GM23338 (cell line): Measurements from ENCODE around the gene TMIGD2.

Experiments used
- CREB1 ChIP-seq: fragments of 250-450 bp; sonication (Bioruptor Pico); IDR thresholded peaks from 2 replicates; pipeline ENCODE4 v1.5.0; 2020; ENCODE audit warnings: low read depth, mild to moderate bottlenecking, moderate library complexity
- CTCF ChIP-seq, 2 experiments: fragments of 200-600 bp in 1 of 2; sonication (generic) in 1 of 2; conservative IDR thresholded peaks; 2 replicates each; pipeline versions ENCODE4 v1.5.1 to v1.6.1; 2016 to 2017; ENCODE audit warnings: antibody characterized with exemption in 2 of 2, low read depth in 2 of 2, mild to moderate bottlenecking in 2 of 2, moderate library complexity in 1 of 2
- EZH2 ChIP-seq: fragments of 200-600 bp; sonication (generic); IDR thresholded peaks from one replicate; pipeline ENCODE4 v1.8.0; 2017; ENCODE audit warnings: antibody characterized with exemption, mild to moderate bottlenecking, low read depth; ENCODE audit not compliant: unreplicated experiment
- EZH2phosphoT487 ChIP-seq: fragments of 200-600 bp; sonication (generic); IDR thresholded peaks from one replicate; pipeline ENCODE4 v1.8.1; 2018; ENCODE audit warnings: antibody characterized with exemption; ENCODE audit not compliant: unreplicated experiment
- JUNB ChIP-seq: IDR thresholded peaks from one replicate; pipeline ENCODE4 v1.6.1; 2016; ENCODE audit warnings: antibody characterized with exemption; ENCODE audit not compliant: unreplicated experiment
- NANOG ChIP-seq: IDR thresholded peaks from 2 replicates; pipeline ENCODE4 v1.6.1; 2016; ENCODE audit warnings: antibody characterized with exemption, borderline replicate concordance
- POLR2AphosphoS5 ChIP-seq: IDR thresholded peaks from 2 replicates; pipeline ENCODE4 v1.6.1; 2016; ENCODE audit warnings: antibody characterized with exemption, low read depth
- STAT1 ChIP-seq: IDR thresholded peaks from one replicate; pipeline ENCODE4 v1.6.1; 2016; ENCODE audit warnings: antibody characterized with exemption; ENCODE audit not compliant: unreplicated experiment
- ZNF114 ChIP-seq: fragments of 250-450 bp; sonication (Bioruptor Pico); IDR thresholded peaks from 2 replicates; pipeline ENCODE4 v1.5.0; 2020; ENCODE audit warnings: mild to moderate bottlenecking, moderate library complexity
- ZNF331 ChIP-seq: fragments of 250-450 bp; sonication (Bioruptor Pico); IDR thresholded peaks from 2 replicates; pipeline ENCODE4 v1.5.0; 2020; ENCODE audit warnings: low read depth, mild to moderate bottlenecking, moderate library complexity
- TF ChIP-seq, protein P1 (sequence below): IDR thresholded peaks from one replicate; pipeline ENCODE4 v1.6.1; 2018; ENCODE audit warnings: antibody characterized with exemption; ENCODE audit not compliant: unreplicated experiment
- TF ChIP-seq, protein P2 (sequence below): IDR thresholded peaks from 2 replicates; pipeline ENCODE4 v1.6.1; 2016; ENCODE audit warnings: antibody characterized with exemption
- TF ChIP-seq, protein P3 (sequence below): fragments of 250-450 bp; sonication (Bioruptor Pico); IDR thresholded peaks from 2 replicates; pipeline ENCODE4 v1.5.0; 2020; ENCODE audit warnings: mild to moderate bottlenecking, moderate library complexity

- TF ChIP-seq EZH2 (no peak), CTCF (conservative IDR thresholded peaks at IDR 0.05; ENCODE audit: low read depth in 2 of 2) (no peak), POLR2AphosphoS5 (no peak), EZH2phosphoT487 (no peak), NANOG (no peak), ZNF331 (CRISPR knock-in tag) (no peak), JUNB (no peak), CREB1 (no peak), STAT1 (no peak), ZNF114 (no peak)
- TF ChIP-seq, protein P1, sequence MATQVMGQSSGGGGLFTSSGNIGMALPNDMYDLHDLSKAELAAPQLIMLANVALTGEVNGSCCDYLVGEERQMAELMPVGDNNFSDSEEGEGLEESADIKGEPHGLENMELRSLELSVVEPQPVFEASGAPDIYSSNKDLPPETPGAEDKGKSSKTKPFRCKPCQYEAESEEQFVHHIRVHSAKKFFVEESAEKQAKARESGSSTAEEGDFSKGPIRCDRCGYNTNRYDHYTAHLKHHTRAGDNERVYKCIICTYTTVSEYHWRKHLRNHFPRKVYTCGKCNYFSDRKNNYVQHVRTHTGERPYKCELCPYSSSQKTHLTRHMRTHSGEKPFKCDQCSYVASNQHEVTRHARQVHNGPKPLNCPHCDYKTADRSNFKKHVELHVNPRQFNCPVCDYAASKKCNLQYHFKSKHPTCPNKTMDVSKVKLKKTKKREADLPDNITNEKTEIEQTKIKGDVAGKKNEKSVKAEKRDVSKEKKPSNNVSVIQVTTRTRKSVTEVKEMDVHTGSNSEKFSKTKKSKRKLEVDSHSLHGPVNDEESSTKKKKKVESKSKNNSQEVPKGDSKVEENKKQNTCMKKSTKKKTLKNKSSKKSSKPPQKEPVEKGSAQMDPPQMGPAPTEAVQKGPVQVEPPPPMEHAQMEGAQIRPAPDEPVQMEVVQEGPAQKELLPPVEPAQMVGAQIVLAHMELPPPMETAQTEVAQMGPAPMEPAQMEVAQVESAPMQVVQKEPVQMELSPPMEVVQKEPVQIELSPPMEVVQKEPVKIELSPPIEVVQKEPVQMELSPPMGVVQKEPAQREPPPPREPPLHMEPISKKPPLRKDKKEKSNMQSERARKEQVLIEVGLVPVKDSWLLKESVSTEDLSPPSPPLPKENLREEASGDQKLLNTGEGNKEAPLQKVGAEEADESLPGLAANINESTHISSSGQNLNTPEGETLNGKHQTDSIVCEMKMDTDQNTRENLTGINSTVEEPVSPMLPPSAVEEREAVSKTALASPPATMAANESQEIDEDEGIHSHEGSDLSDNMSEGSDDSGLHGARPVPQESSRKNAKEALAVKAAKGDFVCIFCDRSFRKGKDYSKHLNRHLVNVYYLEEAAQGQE, result no peak
- TF ChIP-seq, protein P2, sequence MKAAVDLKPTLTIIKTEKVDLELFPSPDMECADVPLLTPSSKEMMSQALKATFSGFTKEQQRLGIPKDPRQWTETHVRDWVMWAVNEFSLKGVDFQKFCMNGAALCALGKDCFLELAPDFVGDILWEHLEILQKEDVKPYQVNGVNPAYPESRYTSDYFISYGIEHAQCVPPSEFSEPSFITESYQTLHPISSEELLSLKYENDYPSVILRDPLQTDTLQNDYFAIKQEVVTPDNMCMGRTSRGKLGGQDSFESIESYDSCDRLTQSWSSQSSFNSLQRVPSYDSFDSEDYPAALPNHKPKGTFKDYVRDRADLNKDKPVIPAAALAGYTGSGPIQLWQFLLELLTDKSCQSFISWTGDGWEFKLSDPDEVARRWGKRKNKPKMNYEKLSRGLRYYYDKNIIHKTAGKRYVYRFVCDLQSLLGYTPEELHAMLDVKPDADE, result no peak
- TF ChIP-seq, protein P3, sequence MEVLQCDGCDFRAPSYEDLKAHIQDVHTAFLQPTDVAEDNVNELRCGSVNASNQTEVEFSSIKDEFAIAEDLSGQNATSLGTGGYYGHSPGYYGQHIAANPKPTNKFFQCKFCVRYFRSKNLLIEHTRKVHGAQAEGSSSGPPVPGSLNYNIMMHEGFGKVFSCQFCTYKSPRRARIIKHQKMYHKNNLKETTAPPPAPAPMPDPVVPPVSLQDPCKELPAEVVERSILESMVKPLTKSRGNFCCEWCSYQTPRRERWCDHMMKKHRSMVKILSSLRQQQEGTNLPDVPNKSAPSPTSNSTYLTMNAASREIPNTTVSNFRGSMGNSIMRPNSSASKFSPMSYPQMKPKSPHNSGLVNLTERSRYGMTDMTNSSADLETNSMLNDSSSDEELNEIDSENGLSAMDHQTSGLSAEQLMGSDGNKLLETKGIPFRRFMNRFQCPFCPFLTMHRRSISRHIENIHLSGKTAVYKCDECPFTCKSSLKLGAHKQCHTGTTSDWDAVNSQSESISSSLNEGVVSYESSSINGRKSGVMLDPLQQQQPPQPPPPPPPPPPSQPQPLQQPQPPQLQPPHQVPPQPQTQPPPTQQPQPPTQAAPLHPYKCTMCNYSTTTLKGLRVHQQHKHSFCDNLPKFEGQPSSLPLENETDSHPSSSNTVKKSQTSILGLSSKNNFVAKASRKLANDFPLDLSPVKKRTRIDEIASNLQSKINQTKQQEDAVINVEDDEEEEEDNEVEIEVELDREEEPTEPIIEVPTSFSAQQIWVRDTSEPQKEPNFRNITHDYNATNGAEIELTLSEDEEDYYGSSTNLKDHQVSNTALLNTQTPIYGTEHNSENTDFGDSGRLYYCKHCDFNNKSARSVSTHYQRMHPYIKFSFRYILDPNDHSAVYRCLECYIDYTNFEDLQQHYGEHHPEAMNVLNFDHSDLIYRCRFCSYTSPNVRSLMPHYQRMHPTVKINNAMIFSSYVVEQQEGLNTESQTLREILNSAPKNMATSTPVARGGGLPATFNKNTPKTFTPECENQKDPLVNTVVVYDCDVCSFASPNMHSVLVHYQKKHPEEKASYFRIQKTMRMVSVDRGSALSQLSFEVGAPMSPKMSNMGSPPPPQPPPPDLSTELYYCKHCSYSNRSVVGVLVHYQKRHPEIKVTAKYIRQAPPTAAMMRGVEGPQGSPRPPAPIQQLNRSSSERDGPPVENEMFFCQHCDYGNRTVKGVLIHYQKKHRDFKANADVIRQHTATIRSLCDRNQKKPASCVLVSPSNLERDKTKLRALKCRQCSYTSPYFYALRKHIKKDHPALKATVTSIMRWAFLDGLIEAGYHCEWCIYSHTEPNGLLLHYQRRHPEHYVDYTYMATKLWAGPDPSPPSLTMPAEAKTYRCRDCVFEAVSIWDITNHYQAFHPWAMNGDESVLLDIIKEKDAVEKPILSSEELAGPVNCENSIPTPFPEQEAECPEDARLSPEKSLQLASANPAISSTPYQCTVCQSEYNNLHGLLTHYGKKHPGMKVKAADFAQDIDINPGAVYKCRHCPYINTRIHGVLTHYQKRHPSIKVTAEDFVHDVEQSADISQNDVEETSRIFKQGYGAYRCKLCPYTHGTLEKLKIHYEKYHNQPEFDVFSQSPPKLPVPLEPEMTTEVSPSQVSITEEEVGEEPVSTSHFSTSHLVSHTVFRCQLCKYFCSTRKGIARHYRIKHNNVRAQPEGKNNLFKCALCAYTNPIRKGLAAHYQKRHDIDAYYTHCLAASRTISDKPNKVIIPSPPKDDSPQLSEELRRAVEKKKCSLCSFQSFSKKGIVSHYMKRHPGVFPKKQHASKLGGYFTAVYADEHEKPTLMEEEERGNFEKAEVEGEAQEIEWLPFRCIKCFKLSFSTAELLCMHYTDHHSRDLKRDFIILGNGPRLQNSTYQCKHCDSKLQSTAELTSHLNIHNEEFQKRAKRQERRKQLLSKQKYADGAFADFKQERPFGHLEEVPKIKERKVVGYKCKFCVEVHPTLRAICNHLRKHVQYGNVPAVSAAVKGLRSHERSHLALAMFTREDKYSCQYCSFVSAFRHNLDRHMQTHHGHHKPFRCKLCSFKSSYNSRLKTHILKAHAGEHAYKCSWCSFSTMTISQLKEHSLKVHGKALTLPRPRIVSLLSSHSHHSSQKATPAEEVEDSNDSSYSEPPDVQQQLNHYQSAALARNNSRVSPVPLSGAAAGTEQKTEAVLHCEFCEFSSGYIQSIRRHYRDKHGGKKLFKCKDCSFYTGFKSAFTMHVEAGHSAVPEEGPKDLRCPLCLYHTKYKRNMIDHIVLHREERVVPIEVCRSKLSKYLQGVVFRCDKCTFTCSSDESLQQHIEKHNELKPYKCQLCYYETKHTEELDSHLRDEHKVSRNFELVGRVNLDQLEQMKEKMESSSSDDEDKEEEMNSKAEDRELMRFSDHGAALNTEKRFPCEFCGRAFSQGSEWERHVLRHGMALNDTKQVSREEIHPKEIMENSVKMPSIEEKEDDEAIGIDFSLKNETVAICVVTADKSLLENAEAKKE, result no peak
Measured at GRCh38 chr19:4264812-4265211, 37.4 kb downstream of the TMIGD2 start.
